Suprapubic skin (tissue), 4 donors: Measurements from ENCODE around the gene MTFR1L. TPM values are rescaled to one million over a fixed set of nuclear protein-coding genes. Genes with fewer than 3 reads are reported as not detected.

Source experiments
- DNase-seq, 2 donors: peaks; one replicate each; pipeline ENCODE4 v3.0.0-alpha.2; 2019; ENCODE audit warnings: low spot score in 2 of 2
- H3K27ac ChIP-seq: fragments of 200-600 bp; sonication (generic); one replicate; pipeline ENCODE4 v1.5.1; 2019
- H3K27me3 ChIP-seq: fragments of 200-600 bp; sonication (generic); one replicate; pipeline ENCODE4 v1.5.1; 2019
- H3K36me3 ChIP-seq: fragments of 200-600 bp; sonication (generic); one replicate; pipeline ENCODE4 v1.5.1; 2019
- H3K4me1 ChIP-seq: fragments of 200-600 bp; sonication (generic); one replicate; pipeline ENCODE4 v1.5.1; 2019
- H3K4me3 ChIP-seq: fragments of 200-600 bp; sonication (generic); one replicate; pipeline ENCODE4 v1.5.1; 2019; ENCODE audit warnings: mild to moderate bottlenecking
- H3K9me3 ChIP-seq: fragments of 200-600 bp; sonication (generic); one replicate; pipeline ENCODE4 v1.5.1; 2019
- CTCF ChIP-seq, 2 donors: fragments of 200-600 bp in 1 of 2; fragments of 450-650 bp in 1 of 2; sonication (generic) in 1 of 2; IDR thresholded peaks; one replicate each; pipeline ENCODE4 v1.5.1; 2016 to 2019; ENCODE audit warnings: antibody characterized with exemption in 2 of 2, mild to moderate bottlenecking in 1 of 2, moderate library complexity in 1 of 2
- EP300 ChIP-seq: sonication (generic); formaldehyde crosslinking; IDR thresholded peaks from one replicate; pipeline ENCODE4 v1.6.1; 2017; ENCODE audit warnings: antibody characterized with exemption
- POLR2A ChIP-seq, 2 donors: fragments of 450-650 bp; IDR thresholded peaks; one replicate each; pipeline ENCODE4 v1.6.1; 2017; ENCODE audit warnings: antibody characterized with exemption in 2 of 2, mild to moderate bottlenecking in 2 of 2, moderate library complexity in 2 of 2
- POLR2AphosphoS5 ChIP-seq, 3 donors: sonication (generic); formaldehyde crosslinking; IDR thresholded peaks; one replicate each; pipeline ENCODE4 v1.6.1; 2017; ENCODE audit warnings: antibody characterized with exemption in 3 of 3
- WGBS: methylation state at CpG from one replicate; pipeline ENCODE4 v1.1.5; 2018; 5-methylcytosine and 5-hydroxymethylcytosine counted together
- total RNA-seq, 4 donors: library from RNA; depleted of rRNA; stranded (reverse); fragments of >200 nt; gene quantifications; one replicate each; pipeline ENCODE4 v1.1.0, GENCODE V29; 2016

MTFR1L gene
- total RNA-seq, 4 donors from 2014 or later = 35.2 to 79.3 (median 48.1) TPM

DNA sequence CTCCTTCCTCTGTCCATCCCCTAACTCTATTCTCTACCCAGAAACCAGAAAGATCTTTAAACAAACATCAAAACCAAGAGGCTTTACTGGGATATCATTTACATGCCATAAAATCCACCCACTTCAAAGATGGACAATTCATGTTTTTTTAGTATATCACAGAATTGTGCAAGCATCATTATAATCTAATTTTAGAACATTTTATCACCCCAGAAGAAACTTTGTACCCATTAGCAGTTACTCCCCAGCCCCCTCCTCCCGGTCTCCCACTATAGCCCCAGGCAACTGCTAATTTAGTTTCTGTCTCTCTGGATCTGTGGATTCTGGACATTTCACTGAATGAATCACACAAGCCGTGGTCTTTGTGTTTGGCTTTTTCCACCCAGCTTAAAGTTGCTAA is 24.5 kb upstream of the MTFR1L start:
- peaks cover 17% of the 10 kb centered on the region for H3K4me1 ChIP-seq
- no peak for DNase-seq
- H3K36me3 ChIP-seq = no peaks in the 10 kb centered on the region
- TF ChIP-seq EP300 (no peak), POLR2A (IDR thresholded peaks at IDR 0.05) (no peak), POLR2AphosphoS5 (IDR thresholded peaks at IDR 0.05) (no peak), CTCF (IDR thresholded peaks at IDR 0.05) (no peak)
- no peak overlapping the region for H3K27ac ChIP-seq
- no peaks in the 10 kb centered on the region for H3K9me3 ChIP-seq
- no peak overlapping the region for H3K4me3 ChIP-seq
- 83% methylated on average over 2 of the region's 2 CpGs for WGBS
- no peaks in the 10 kb centered on the region for H3K27me3 ChIP-seq

- Histone ChIP-seq H3K27ac (no peak overlapping the region), H3K27me3 (no peaks in the 10 kb centered on the region), H3K4me1 (peaks cover 26% of the 10 kb centered on the region), H3K9me3 (no peaks in the 10 kb centered on the region), H3K4me3 (no peak overlapping the region), H3K36me3 (no peaks in the 10 kb centered on the region)
- WGBS = 57% methylated on average over 22 of the region's 22 CpGs
- DNase-seq = no peak
- TF ChIP-seq POLR2AphosphoS5 (IDR thresholded peaks at IDR 0.05) (no peak), POLR2A (IDR thresholded peaks at IDR 0.05) (no peak), EP300 (no peak), CTCF (IDR thresholded peaks at IDR 0.05) (no peak)
These were observed 23.6 kb upstream of the MTFR1L start for GRCh38 chr1:25795946-25796810.

GRCh38 chr1:25796811-25797458 is 22.8 kb upstream of the MTFR1L start:
- Histone ChIP-seq H3K36me3 (peaks cover 2% of the 10 kb centered on the region), H3K9me3 (no peaks in the 10 kb centered on the region), H3K4me1 (peaks cover 33% of the 10 kb centered on the region), H3K27ac (no peak overlapping the region), H3K4me3 (no peak overlapping the region), H3K27me3 (no peaks in the 10 kb centered on the region)
- peak in 1 of 3 donors; percentile 14 for TF ChIP-seq POLR2AphosphoS5 (IDR thresholded peaks at IDR 0.05)
- no peak for TF ChIP-seq EP300
- peak; percentile 74 to 77 for TF ChIP-seq CTCF (IDR thresholded peaks at IDR 0.05)
- peak in 1 of 2 donors; percentile 90 for DNase-seq
- WGBS = 7% methylated on average over 19 of the region's 19 CpGs

GRCh38 chr1:25797939-25798338 is 21.8 kb upstream of the MTFR1L start:
- H3K9me3 ChIP-seq = no peaks in the 10 kb centered on the region
- TF ChIP-seq CTCF (IDR thresholded peaks at IDR 0.05) (peak in 1 of 2 donors; percentile 55), POLR2A (IDR thresholded peaks at IDR 0.05) (no peak), EP300 (no peak), POLR2AphosphoS5 (IDR thresholded peaks at IDR 0.05) (no peak)
- WGBS = 87% methylated on average over 6 of the region's 8 CpGs
- no peaks in the 10 kb centered on the region for H3K27me3 ChIP-seq
- peaks cover 3% of the 10 kb centered on the region for H3K36me3 ChIP-seq
- peaks cover 43% of the 10 kb centered on the region for H3K4me1 ChIP-seq
- no peak overlapping the region for H3K27ac ChIP-seq
- H3K4me3 ChIP-seq = no peak overlapping the region
- DNase-seq = no peak

DNA sequence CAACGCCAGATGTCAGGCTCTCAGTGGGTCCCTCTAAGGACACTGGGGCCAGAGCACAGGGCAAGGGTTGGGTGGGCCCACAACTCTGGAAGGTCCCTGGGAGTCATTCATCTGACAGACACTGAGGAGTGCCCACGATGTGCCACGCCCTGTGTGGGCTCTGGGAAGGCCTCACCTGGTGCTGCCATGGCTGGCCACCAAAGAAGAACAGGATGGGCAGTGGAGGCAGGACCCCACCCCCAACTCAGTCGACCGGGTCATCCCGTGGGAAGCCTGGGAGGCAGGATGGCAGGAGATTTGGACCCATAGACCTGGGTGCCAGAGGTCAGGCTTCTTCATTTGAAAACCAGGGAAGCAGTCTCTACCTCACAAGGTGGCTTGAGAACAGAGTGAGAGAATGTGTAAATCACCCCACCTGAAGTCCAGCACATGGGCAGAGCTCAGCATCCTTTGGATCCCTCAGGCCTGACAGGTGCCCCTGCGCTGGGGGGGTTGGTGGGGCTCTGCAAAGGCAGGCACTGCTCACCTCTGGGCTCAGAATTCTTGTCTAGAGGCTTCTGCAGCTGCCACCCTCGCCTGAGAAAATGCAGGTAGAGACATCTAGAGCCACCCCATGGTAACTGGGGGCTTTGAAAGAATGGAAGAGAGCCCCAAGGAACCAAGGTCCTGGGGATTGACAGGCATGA is 20.9 kb upstream of the MTFR1L start:
- DNase-seq = no peak
- Histone ChIP-seq H3K9me3 (no peaks in the 10 kb centered on the region), H3K27ac (no peak overlapping the region), H3K27me3 (no peaks in the 10 kb centered on the region), H3K4me1 (peaks cover 48% of the 10 kb centered on the region), H3K36me3 (peaks cover 3% of the 10 kb centered on the region), H3K4me3 (no peak overlapping the region)
- WGBS = 83% methylated on average over 8 of the region's 8 CpGs
- TF ChIP-seq EP300 = no peak
- TF ChIP-seq POLR2AphosphoS5 (IDR thresholded peaks at IDR 0.05) = no peak
- TF ChIP-seq CTCF (IDR thresholded peaks at IDR 0.05) = no peak
- TF ChIP-seq POLR2A (IDR thresholded peaks at IDR 0.05) = no peak
